GM12878 (cell line): ENCODE measurements around the gene ADGRE1. TPM values are rescaled to one million over a fixed set of nuclear protein-coding genes. Genes with fewer than 3 reads are reported as not detected.

Source experiments
- ATAC-seq: fragments of 200-7000 bp; cut with Tn5 transposase; 3 replicates; pipeline ENCODE4 v1.9.1; 2020; ENCODE audit warnings: mild to moderate bottlenecking, moderate library complexity
- BruUV-seq: library from RNA; stranded (reverse); fragments of 400-500 nt; replicated peaks from 2 replicates; lab custom pipeline; 2021; lab: Mats Ljungman, UMichigan
- CTCF ChIA-PET: fragments of 300-600 bp; sonication (Branson Sonifier 250); formaldehyde crosslinking; extraction: SDS; loops from one replicate; lab custom pipeline; 2021; ENCODE audit warnings: inconsistent platforms; lab: Yijun Ruan, JAX
- POLR2A ChIA-PET: fragments of 350-600 bp; formaldehyde crosslinking; extraction: SDS; loops from one replicate; lab custom pipeline; 2021; ENCODE audit warnings: inconsistent platforms; lab: Charles Lee
- RAD21 ChIA-PET: fragments of 300-600 bp; sonication (Branson Sonifier 250); formaldehyde crosslinking; loops from one replicate; lab custom pipeline; 2023; ENCODE audit warnings: antibody characterized with exemption; ENCODE audit not compliant: unreplicated experiment; lab: Charles Lee
- SMC1A ChIA-PET: fragments of 300-600 bp; sonication (Branson Sonifier 250); formaldehyde crosslinking; loops from one replicate; lab custom pipeline; 2023; ENCODE audit not compliant: unreplicated experiment, uncharacterized antibody; lab: Charles Lee
- DNase-seq: peaks from one replicate; pipeline ENCODE4 v3.0.0-alpha.2; 2011; ENCODE audit warnings: low read depth, low spot score
- FAIRE-seq: peaks from 3 replicates; lab custom pipeline; 2011; peaks lifted over from hg19 to GRCh38; lab: Jason Lieb, UNC
- H2AFZ ChIP-seq: 2 replicates; pipeline ENCODE4 v1.6.0; 2011; ENCODE audit warnings: low read depth, low read length, control low read depth; ENCODE audit not compliant: control insufficient read depth
- H3K27ac ChIP-seq: 2 replicates; pipeline ENCODE4 v1.5.1; 2011; ENCODE audit warnings: control low read depth; ENCODE audit not compliant: control insufficient read depth, insufficient read depth
- H3K27me3 ChIP-seq, 2 experiments: replicated peaks in 1 of 2; 2 replicates each; pipeline versions ENCODE4 v1.6.0 to v1.6.1; 2011; ENCODE audit warnings: low read length in 1 of 2; ENCODE audit not compliant: control insufficient read depth in 2 of 2, insufficient read depth in 2 of 2
- H3K36me3 ChIP-seq, 2 experiments: 2 replicates each; pipeline ENCODE4 v1.5.1; 2011; ENCODE audit warnings: low read length in 1 of 2; ENCODE audit not compliant: control insufficient read depth in 2 of 2, insufficient read depth in 2 of 2
- H3K4me1 ChIP-seq: 2 replicates; pipeline ENCODE4 v1.6.1; 2011; ENCODE audit warnings: mild to moderate bottlenecking, low read length, moderate library complexity, mixed read lengths; ENCODE audit not compliant: control insufficient read depth, insufficient read depth
- H3K4me2 ChIP-seq: 2 replicates; pipeline ENCODE4 v1.6.0; 2011; ENCODE audit warnings: control low read depth; ENCODE audit not compliant: control insufficient read depth, insufficient read depth
- H3K4me3 ChIP-seq: fragments of 200-600 bp; sonication (generic); 2 replicates; pipeline ENCODE4 v1.5.1; 2016
- H3K79me2 ChIP-seq: 2 replicates; pipeline ENCODE4 v1.6.0; 2011; ENCODE audit warnings: low read length; ENCODE audit not compliant: control insufficient read depth, insufficient read depth
- H3K9ac ChIP-seq: 2 replicates; pipeline ENCODE4 v1.8.0; 2011; ENCODE audit warnings: low read length, control low read depth, mixed read lengths; ENCODE audit not compliant: control insufficient read depth, insufficient read depth
- H3K9me3 ChIP-seq: replicated peaks from 3 replicates; pipeline ENCODE4 v1.5.1; 2011; ENCODE audit warnings: mild to moderate bottlenecking, low read length; ENCODE audit not compliant: control insufficient read depth, insufficient read depth
- H4K20me1 ChIP-seq: 2 replicates; pipeline ENCODE4 v1.6.0; 2011; ENCODE audit not compliant: control insufficient read depth, insufficient read depth
- IRF4 ChIP-seq: IDR thresholded peaks from 2 replicates; pipeline ENCODE4 v1.6.1; 2011; ENCODE audit warnings: low read depth, low read length
- NR2C2 ChIP-seq: IDR thresholded peaks from 2 replicates; pipeline ENCODE4 v1.6.1; 2011; ENCODE audit warnings: borderline replicate concordance, low read depth; ENCODE audit not compliant: control insufficient read depth, insufficient read length
- REST ChIP-seq: IDR thresholded peaks from 2 replicates; pipeline ENCODE4 v1.6.1; 2012; ENCODE audit warnings: mild to moderate bottlenecking, low read depth, low read length
- WGBS: methylation state at CpG from one replicate; pipeline ENCODE4 v1.1.6; 2016; ENCODE audit warnings: low lambda C conversion rate; ENCODE audit not compliant: insufficient replicate concordance, insufficient coverage; ENCODE audit errors: missing lambda C conversion rate; 5-methylcytosine and 5-hydroxymethylcytosine counted together
- in situ Hi-C: fragments of 300-500 bp; cut with MboI; formaldehyde crosslinking; loops from 9 replicates; pipeline ENCODE4 v1.14.3; 2018; ENCODE audit warnings: mixed read lengths
- intact Hi-C: fragments of 100-400 bp; cut with micrococcal nuclease; formaldehyde crosslinking; loops from one replicate; pipeline ENCODE4 v1.14.2; 2022; ENCODE audit not compliant: unreplicated experiment
- polyA plus RNA-seq, 11 experiments: library from polyadenylated mRNA; depleted of rRNA in 4 of 11; unstranded in 6 of 11; stranded (reverse) in 5 of 11; fragments of >200 nt; fragmentation: Nextera tagmentation in 4 of 11; fragmentation: Illumina TruSeq in 1 of 11; extraction: Ambion mirVana in 4 of 11; extraction: Trizol in 1 of 11; gene quantifications; 1 replicate in 1 of 11; 2 replicates in 10 of 11; pipeline versions ENCODE4 v1.2.1 to v1.2.3, GENCODE V29; 2011 to 2016; ENCODE audit warnings: inconsistent platforms in 2 of 11, missing spikeins in 2 of 11, low read depth in 1 of 11
- total RNA-seq, 4 experiments: library from RNA; depleted of rRNA in 3 of 4; stranded (reverse); fragments of >200 nt in 3 of 4; fragmentation: Illumina TruSeq in 1 of 4; extraction: Trizol in 1 of 4; gene quantifications; 2 replicates each; pipeline versions ENCODE4 v1.2.1 to v1.2.3, GENCODE V29; 2013 to 2021
- TF ChIP-seq, protein P1 (sequence below): fragments of 450-650 bp; formaldehyde crosslinking; IDR thresholded peaks from 2 replicates; pipeline ENCODE4 v1.4.0; 2022; ENCODE audit warnings: mild to moderate bottlenecking, moderate library complexity
- TF ChIP-seq, protein P2 (sequence below): IDR thresholded peaks from 2 replicates; pipeline ENCODE4 v1.6.1; 2012; ENCODE audit warnings: low read depth, low read length, improper control_type of control experiment
- TF ChIP-seq, protein P3 (sequence below): fragments of 450-650 bp; IDR thresholded peaks from 2 replicates; pipeline ENCODE4 v1.6.1; 2017; ENCODE audit warnings: antibody characterized with exemption, mild to moderate bottlenecking, moderate library complexity

ADGRE1 gene
- total and polyA plus RNA-seq, 10 of the 15 experiments (the other 5 are each of a cell fraction or from before 2014, with no cell fraction given): 7.9 to 35.7 (median 9.9) TPM

GRCh38 chr19:6890938-6891337 lies 3.6 kb downstream of the ADGRE1 start:
- intact Hi-C loops: no loop called here

More at GRCh38 chr19:6890938-6891337, 3.6 kb downstream of the ADGRE1 start:
- no peaks in the 10 kb centered on the region for H4K20me1 ChIP-seq
- TF ChIP-seq, protein P1, sequence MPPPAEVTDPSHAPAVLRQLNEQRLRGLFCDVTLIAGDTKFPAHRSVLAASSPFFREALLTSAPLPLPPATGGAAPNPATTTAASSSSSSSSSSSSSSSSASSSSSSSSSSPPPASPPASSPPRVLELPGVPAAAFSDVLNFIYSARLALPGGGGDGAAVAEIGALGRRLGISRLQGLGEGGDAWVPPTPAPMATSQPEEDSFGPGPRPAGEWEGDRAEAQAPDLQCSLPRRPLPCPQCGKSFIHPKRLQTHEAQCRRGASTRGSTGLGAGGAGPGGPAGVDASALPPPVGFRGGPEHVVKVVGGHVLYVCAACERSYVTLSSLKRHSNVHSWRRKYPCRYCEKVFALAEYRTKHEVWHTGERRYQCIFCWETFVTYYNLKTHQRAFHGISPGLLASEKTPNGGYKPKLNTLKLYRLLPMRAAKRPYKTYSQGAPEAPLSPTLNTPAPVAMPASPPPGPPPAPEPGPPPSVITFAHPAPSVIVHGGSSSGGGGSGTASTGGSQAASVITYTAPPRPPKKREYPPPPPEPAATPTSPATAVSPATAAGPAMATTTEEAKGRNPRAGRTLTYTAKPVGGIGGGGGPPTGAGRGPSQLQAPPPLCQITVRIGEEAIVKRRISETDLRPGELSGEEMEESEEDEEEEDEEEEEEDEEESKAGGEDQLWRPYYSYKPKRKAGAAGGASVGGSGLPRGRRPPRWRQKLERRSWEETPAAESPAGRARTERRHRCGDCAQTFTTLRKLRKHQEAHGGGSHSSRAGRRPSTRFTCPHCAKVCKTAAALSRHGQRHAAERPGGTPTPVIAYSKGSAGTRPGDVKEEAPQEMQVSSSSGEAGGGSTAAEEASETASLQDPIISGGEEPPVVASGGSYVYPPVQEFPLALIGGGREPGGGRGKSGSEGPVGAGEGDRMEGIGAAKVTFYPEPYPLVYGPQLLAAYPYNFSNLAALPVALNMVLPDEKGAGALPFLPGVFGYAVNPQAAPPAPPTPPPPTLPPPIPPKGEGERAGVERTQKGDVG: no peak
- TF ChIP-seq, protein P2, sequence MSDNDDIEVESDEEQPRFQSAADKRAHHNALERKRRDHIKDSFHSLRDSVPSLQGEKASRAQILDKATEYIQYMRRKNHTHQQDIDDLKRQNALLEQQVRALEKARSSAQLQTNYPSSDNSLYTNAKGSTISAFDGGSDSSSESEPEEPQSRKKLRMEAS: no peak
- TF ChIP-seq, protein P3, sequence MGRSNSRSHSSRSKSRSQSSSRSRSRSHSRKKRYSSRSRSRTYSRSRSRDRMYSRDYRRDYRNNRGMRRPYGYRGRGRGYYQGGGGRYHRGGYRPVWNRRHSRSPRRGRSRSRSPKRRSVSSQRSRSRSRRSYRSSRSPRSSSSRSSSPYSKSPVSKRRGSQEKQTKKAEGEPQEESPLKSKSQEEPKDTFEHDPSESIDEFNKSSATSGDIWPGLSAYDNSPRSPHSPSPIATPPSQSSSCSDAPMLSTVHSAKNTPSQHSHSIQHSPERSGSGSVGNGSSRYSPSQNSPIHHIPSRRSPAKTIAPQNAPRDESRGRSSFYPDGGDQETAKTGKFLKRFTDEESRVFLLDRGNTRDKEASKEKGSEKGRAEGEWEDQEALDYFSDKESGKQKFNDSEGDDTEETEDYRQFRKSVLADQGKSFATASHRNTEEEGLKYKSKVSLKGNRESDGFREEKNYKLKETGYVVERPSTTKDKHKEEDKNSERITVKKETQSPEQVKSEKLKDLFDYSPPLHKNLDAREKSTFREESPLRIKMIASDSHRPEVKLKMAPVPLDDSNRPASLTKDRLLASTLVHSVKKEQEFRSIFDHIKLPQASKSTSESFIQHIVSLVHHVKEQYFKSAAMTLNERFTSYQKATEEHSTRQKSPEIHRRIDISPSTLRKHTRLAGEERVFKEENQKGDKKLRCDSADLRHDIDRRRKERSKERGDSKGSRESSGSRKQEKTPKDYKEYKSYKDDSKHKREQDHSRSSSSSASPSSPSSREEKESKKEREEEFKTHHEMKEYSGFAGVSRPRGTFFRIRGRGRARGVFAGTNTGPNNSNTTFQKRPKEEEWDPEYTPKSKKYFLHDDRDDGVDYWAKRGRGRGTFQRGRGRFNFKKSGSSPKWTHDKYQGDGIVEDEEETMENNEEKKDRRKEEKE: no peak
- TF ChIP-seq NR2C2 (no peak), IRF4 (no peak), REST (no peak)
- no peak overlapping the region for H3K4me2 ChIP-seq
- no TSS peak for BruUV-seq
- H3K9me3 ChIP-seq: peaks cover 2% of the 10 kb centered on the region; the same call in 2 of the 3 replicates
- no peaks in the 10 kb centered on the region for H3K79me2 ChIP-seq
- no peak for ATAC-seq
- in situ Hi-C loops: no loop called here
- CTCF ChIA-PET: interaction anchor here (1.0 to 1.1 kb wide), 2 partner anchors 28 to 154 kb away, joined by 3 read pairs; partner anchors contain the start of gene GPR108
- SMC1A ChIA-PET: interaction anchor here (1.5 kb wide), 1 partner anchor 8 kb away, joined by 4 read pairs; no protein-coding TSS in a partner anchor
- H3K4me3 ChIP-seq: no peak overlapping the region
- WGBS: 55% methylated on average over 8 of the region's 8 CpGs
- H3K27ac ChIP-seq: no peak overlapping the region
- POLR2A ChIA-PET: interaction anchor here (0.6 to 0.8 kb wide), 3 partner anchors 8 to 1121 kb away, joined by 3 to 5 read pairs (median 4); no protein-coding TSS in a partner anchor
- H3K27me3 ChIP-seq: no peaks in the 10 kb centered on the region
- no peak for FAIRE-seq
- no peak for DNase-seq
- H3K9ac ChIP-seq: no peak overlapping the region
- RAD21 ChIA-PET: interaction anchor here (0.6 kb wide), 1 partner anchor 20 kb away, joined by 7 read pairs; no protein-coding TSS in a partner anchor
- H3K36me3 ChIP-seq: no peaks in the 10 kb centered on the region
- H2AFZ ChIP-seq: no peak overlapping the region
- peaks cover 20% of the 10 kb centered on the region for H3K4me1 ChIP-seq
